GM12864 (cell line): ENCODE measurements around the gene RGS19.

Source experiments
- DNase-seq: peaks from one replicate; pipeline ENCODE4 v3.0.0-alpha.2; 2011; ENCODE audit warnings: low read depth
- H3K4me3 ChIP-seq: 2 replicates; pipeline ENCODE4 v1.5.1; 2011; ENCODE audit warnings: mild to moderate bottlenecking, low read depth, low read length, control low read depth
- CTCF ChIP-seq: IDR thresholded peaks from 2 replicates; pipeline ENCODE4 v1.5.1; 2011; ENCODE audit warnings: low read depth, mild to moderate bottlenecking, moderate library complexity, low read length, control low read depth, inconsistent platforms; ENCODE audit errors: missing control alignments

Gene RGS19

GRCh38 chr20:64065062-64065973 lies 14.0 kb downstream of the RGS19 start:
- DNase-seq, result no peak
- TF ChIP-seq CTCF, result no peak
- no peak overlapping the region for H3K4me3 ChIP-seq

GRCh38 chr20:64064145-64064698 lies 15.1 kb downstream of the RGS19 start:
- TF ChIP-seq CTCF, result no peak
- H3K4me3 ChIP-seq, result no peak overlapping the region; the same call in 1 of the 2 replicates
- DNase-seq, result no peak

GRCh38 chr20:64063389-64064144 lies 15.8 kb downstream of the RGS19 start:
- DNase-seq, result no peak
- TF ChIP-seq CTCF, result no peak
- peak overlapping the region; percentile 71 for H3K4me3 ChIP-seq

- H3K4me3 ChIP-seq, result peak within 1 kb of the TSS; percentile 71
Measured at GRCh38 chr20:64062596-64063388, 16.5 kb downstream of the RGS19 start, which contains the start of gene TCEA2. TSS of gene TCEA2 (plus strand) at chr20:64063198. CDS start at chr20:64063313, 115 bp downstream.

GRCh38 chr20:64062276-64062595 lies 17.1 kb downstream of the RGS19 start:
- H3K4me3 ChIP-seq, result no peak overlapping the region; the same call in 1 of the 2 replicates
- DNase-seq, result no peak
- no peak for TF ChIP-seq CTCF

More at GRCh38 chr20:64062596-64063388, 16.5 kb downstream of the RGS19 start, which contains the start of gene TCEA2:
- TF ChIP-seq CTCF, result no peak
- DNase-seq, result peak; percentile 78

- no peak overlapping the region for H3K4me3 ChIP-seq
- no peak for DNase-seq
- TF ChIP-seq CTCF, result no peak
Measured at GRCh38 chr20:64058536-64058935, 20.8 kb downstream of the RGS19 start.
